Measurements from ENCODE around the gene TCP1. TPM values are rescaled to one million over a fixed set of nuclear protein-coding genes. Genes with fewer than 3 reads are reported as not detected.

TCP1 gene
- total and polyA plus RNA-seq, 9 of the 15 experiments (the other 6 are each of a cell fraction or from before 2014, with no cell fraction given), result 331 to 801 (median 645) TPM

GRCh38 chr6:159821726-159822125, 32.3 kb upstream of the TCP1 start:
- FAIRE-seq, result no peak
- POLR2A ChIA-PET, result interaction anchor here (0.6 to 1.2 kb wide), 4 partner anchors 10 to 562 kb away, joined by 3 to 5 read pairs (median 4); partner anchors contain the start of gene MRPL18
- Histone ChIP-seq H3K4me1 (replicated peaks in 1 of 2; ENCODE audit: control insufficient read depth in 2 of 2, insufficient read depth in 2 of 2, low read length in 2 of 2) (peaks cover 0 to 5% of the 10 kb centered on the region in 2 experiments; a peak in 2 of 5 replicates), H3K9me3 (replicated peaks; ENCODE audit: control insufficient read depth, insufficient read depth, low read depth, low read length) (no peaks in the 10 kb centered on the region), H3K79me2 (ENCODE audit: control insufficient read depth, insufficient read depth, low read length) (no peaks in the 10 kb centered on the region), H3K27ac (ENCODE audit: extremely low read depth, low read depth, low read length) (no peak overlapping the region), H3K36me3 (ENCODE audit: control insufficient read depth, insufficient read depth, low read length) (no peaks in the 10 kb centered on the region), H2AFZ (ENCODE audit: low read depth, low read length) (no peak overlapping the region), H3K4me2 (ENCODE audit: insufficient read depth, low read length) (no peak overlapping the region), H4K20me1 (replicated peaks; ENCODE audit: control insufficient read depth, insufficient read depth, low read length) (0 out of 2 replicates have a peak, but pooled peaks cover 3% of the 10 kb centered on the region), H3K27me3 (ENCODE audit: control insufficient read depth in 2 of 2, insufficient read depth in 2 of 2, low read length in 2 of 2) (peaks cover 84 to 88% of the 10 kb centered on the region in 2 experiments), H3K9ac (ENCODE audit: insufficient read depth in 1 of 2, low read depth in 2 of 2, low read length in 2 of 2) (peak overlapping the region in 1 of 2 experiments; percentile 62; a peak in 2 of 4 replicates), H3K9me1 (ENCODE audit: control insufficient read depth, insufficient read depth, low read length) (peaks cover 4% of the 10 kb centered on the region), H3K4me3 (no peak overlapping the region)
- intact Hi-C loops (cut with micrococcal nuclease) (no loop called here), in situ Hi-C loops (cut with MboI) (no loop called here)
- BruUV-seq (replicated peaks), result no TSS peak
- CTCF ChIA-PET (ENCODE audit: low intra/inter-chr PET ratio), result no interaction called here
- 12% methylated on average over 10 of the region's 10 CpGs for WGBS (ENCODE audit: insufficient coverage, low coverage, missing lambda C conversion rate)
- ATAC-seq, result 0 out of 3 replicates have a peak, but pooled peaks have one; percentile 6
- no peak for DNase-seq (ENCODE audit: extremely low read depth in 1 of 4, low spot score in 3 of 4)
- no peak for TF ChIP-seq RCOR1 (IDR thresholded peaks at IDR 0.05; ENCODE audit: borderline replicate concordance in 1 of 2, low read depth in 2 of 2, low read length in 2 of 2)
- no peak for TF ChIP-seq NCOA1 (IDR thresholded peaks at IDR 0.05; ENCODE audit: low read depth)
- no peak for TF ChIP-seq MGA (IDR thresholded peaks at IDR 0.05)
- TF ChIP-seq RHOXF2B (CRISPR knock-in tag; conservative IDR thresholded peaks at IDR 0.05), result no peak
- no peak for TF ChIP-seq MIER1 (IDR thresholded peaks at IDR 0.05; ENCODE audit: low read depth)
- TF ChIP-seq ZNF75A (CRISPR knock-in tag; IDR thresholded peaks at IDR 0.05), result no peak
- TF ChIP-seq POLR2AphosphoS5 (IDR thresholded peaks at IDR 0.05; ENCODE audit: control insufficient read depth, insufficient read depth, low read depth, low read length), result no peak
- TF ChIP-seq CAMTA2 (CRISPR knock-in tag; conservative IDR thresholded peaks at IDR 0.05), result no peak
- no peak for TF ChIP-seq SMARCB1 (IDR thresholded peaks at IDR 0.05; ENCODE audit: insufficient read length, low read depth)
- TF ChIP-seq ZNF507 (tag; conservative IDR thresholded peaks at IDR 0.05), result no peak
- TF ChIP-seq TEAD2 (tag; IDR thresholded peaks at IDR 0.05), result no peak
- no peak for TF ChIP-seq RBM14 (IDR thresholded peaks at IDR 0.05; ENCODE audit: borderline replicate concordance, insufficient read depth, low read depth, low read length)

All from K562 (cell line).